ENCODE data around the gene RIMS3.

RIMS3 gene

GRCh38 chr1:40691538-40692428 lies 26.3 kb upstream of the RIMS3 start, which contains the start of gene NFYC:
Gene NFYC (plus strand): TSS chr1:40691704. CDS start chr1:40738844, 47,140 bp downstream.
- DNase-seq = peak; percentile 98

GRCh38 chr1:40690771-40691537 lies 25.5 kb upstream of the RIMS3 start:
- no peak for DNase-seq

GRCh38 chr1:40689737-40690136 lies 24.3 kb upstream of the RIMS3 start:
- DNase-seq = no peak

- DNase-seq = no peak
Observed at GRCh38 chr1:40687661-40688060, 22.2 kb upstream of the RIMS3 start.

- DNase-seq = no peak
Observed at GRCh38 chr1:40687059-40687458, 21.6 kb upstream of the RIMS3 start.

GRCh38 chr1:40684669-40685068 lies 19.2 kb upstream of the RIMS3 start:
- no peak for DNase-seq

- no peak for DNase-seq
Observed at GRCh38 chr1:40679165-40679953, 13.9 kb upstream of the RIMS3 start.

- no peak for DNase-seq
Observed at GRCh38 chr1:40676501-40676900, 11.0 kb upstream of the RIMS3 start.

GRCh38 chr1:40673452-40673851 lies 8.0 kb upstream of the RIMS3 start:
- DNase-seq = no peak

- DNase-seq = peak; percentile 40
Observed at GRCh38 chr1:40668769-40669525, 3.5 kb upstream of the RIMS3 start.

GRCh38 chr1:40664791-40665190 lies 691 bp downstream of the RIMS3 start:
- DNase-seq = no peak

GRCh38 chr1:40664167-40664537 lies 1.3 kb downstream of the RIMS3 start:
- DNase-seq = no peak

- DNase-seq = no peak
Observed at GRCh38 chr1:40663324-40664166, 1.9 kb downstream of the RIMS3 start.

- peak; percentile 17 for DNase-seq
Observed at GRCh38 chr1:40662864-40663263, 2.6 kb downstream of the RIMS3 start.

- peak; percentile 31 for DNase-seq
Observed at GRCh38 chr1:40662151-40662550, 3.3 kb downstream of the RIMS3 start.

GRCh38 chr1:40661678-40662077 lies 3.8 kb downstream of the RIMS3 start:
- DNase-seq = no peak

- DNase-seq = no peak
Observed at GRCh38 chr1:40659649-40659947, 5.9 kb downstream of the RIMS3 start.

- DNase-seq = no peak
Observed at GRCh38 chr1:40658751-40659648, 6.5 kb downstream of the RIMS3 start.

GRCh38 chr1:40657046-40657445 lies 8.4 kb downstream of the RIMS3 start:
- no peak for DNase-seq

GRCh38 chr1:40653851-40654537 lies 11.5 kb downstream of the RIMS3 start:
- DNase-seq = no peak
